HG03354 (cell line): Measurements from ENCODE around the gene MME.
"Not testable (repeated sequence)": the region's sequence is repeated elsewhere in the genome, so short reads cannot be mapped to it uniquely, and the experiment has no call there.

ENCODE experiments used
- ATAC-seq: cut with Tn5 transposase; IDR thresholded peaks from one replicate; pipeline ENCODE4 v1.9.1; 2021; ENCODE audit warnings: mild to moderate bottlenecking; ENCODE audit not compliant: unreplicated experiment, poor library complexity, severe bottlenecking

The MME gene

GRCh38 chr3:155131104-155131503 is 51.0 kb downstream of the MME start:
- ATAC-seq: peak; percentile 78

GRCh38 chr3:155134311-155134710 is 54.2 kb downstream of the MME start:
- not testable (repeated sequence) for ATAC-seq

DNA sequence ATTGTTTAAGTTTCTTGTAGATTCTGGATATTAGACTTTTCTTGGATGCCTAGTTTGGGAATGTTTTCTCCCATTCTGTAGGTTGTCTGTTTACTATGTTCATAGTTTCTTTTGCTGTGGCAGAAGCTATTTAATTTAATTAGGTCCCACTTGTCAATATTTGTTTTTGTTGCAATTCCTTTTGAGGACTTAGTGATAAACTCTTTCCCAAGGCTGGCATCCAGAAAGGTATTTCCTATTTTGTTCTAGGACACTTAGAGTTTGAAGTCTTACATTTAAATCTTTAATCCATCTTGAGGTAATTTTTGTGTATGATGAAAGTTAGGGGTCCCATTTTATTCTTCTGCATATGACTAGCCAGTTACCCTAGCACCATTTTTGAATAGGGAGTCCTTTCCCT is 54.9 kb downstream of the MME start:
- no peak for ATAC-seq

- no peak for ATAC-seq
Observed at GRCh38 chr3:155138677-155139076, 58.6 kb downstream of the MME start.

- ATAC-seq: no peak
Observed at GRCh38 chr3:155147588-155147987, 67.5 kb downstream of the MME start.

- ATAC-seq: no peak
Observed at GRCh38 chr3:155149494-155149893, 69.4 kb downstream of the MME start.

GRCh38 chr3:155153242-155154186 is 73.4 kb downstream of the MME start:
- ATAC-seq: no peak

- no peak for ATAC-seq
Observed at GRCh38 chr3:155154255-155154654, 74.1 kb downstream of the MME start.

GRCh38 chr3:155158346-155159037 is 78.4 kb downstream of the MME start:
- no peak for ATAC-seq

- no peak for ATAC-seq
Observed at GRCh38 chr3:155159301-155159700, 79.2 kb downstream of the MME start.

- no peak for ATAC-seq
Observed at GRCh38 chr3:155161640-155162292, 81.6 kb downstream of the MME start.

DNA sequence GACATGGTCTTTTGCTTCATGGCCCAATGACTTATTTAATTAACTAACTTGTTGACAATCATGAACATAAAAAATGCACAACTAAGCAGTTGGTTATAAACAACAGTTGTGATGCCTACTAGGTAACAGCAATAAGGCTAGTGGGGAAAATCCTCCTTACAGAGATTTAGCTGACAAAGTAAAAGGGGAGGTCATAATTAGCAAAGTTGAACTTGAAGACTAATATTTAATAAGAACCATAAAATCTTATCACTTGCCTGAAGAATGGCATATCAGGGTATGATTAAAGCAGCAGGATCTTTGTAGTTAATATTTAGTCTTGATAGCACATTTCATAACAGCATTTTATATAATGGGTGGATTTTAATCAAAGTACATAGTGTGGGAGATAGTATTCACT is 84.2 kb downstream of the MME start:
- ATAC-seq: no peak

GRCh38 chr3:155166441-155166840 is 86.3 kb downstream of the MME start:
- no peak for ATAC-seq

- no peak for ATAC-seq
Observed at GRCh38 chr3:155169197-155169596, 89.1 kb downstream of the MME start.

GRCh38 chr3:155173771-155174170 is 93.7 kb downstream of the MME start:
- ATAC-seq: no peak

DNA sequence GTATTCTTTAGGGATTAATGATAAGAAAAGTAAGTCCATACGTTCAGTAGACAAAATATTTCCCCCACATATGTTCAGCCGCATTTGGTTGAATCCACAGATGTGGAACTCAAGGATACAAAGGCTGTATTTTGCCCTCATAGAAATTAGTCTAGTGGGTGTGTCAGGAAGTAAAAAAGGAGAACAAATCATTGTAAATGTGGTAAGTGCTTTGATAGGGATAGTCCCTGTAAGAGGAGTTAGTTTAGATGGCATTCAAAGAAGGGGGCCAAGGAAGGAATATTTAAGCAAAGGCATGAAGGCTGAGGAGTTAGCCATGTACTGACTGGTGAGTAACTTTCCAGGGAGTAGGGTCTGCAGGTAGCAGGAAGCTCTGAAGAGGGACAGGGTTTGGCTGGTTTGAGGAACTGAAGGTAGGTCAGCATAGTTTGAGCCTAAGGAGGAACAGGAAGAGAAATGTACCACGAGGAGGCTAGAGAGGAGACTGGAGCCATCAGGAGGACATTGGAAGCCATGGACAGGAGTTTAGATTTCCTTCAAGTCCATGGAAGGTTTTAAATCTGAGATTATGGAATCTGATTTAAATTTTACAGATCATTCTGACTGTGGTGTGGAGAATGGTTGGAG is 98.8 kb downstream of the MME start:
- ATAC-seq: no peak

- no peak for ATAC-seq
Observed at GRCh38 chr3:155179437-155179827, 99.3 kb downstream of the MME start.

DNA sequence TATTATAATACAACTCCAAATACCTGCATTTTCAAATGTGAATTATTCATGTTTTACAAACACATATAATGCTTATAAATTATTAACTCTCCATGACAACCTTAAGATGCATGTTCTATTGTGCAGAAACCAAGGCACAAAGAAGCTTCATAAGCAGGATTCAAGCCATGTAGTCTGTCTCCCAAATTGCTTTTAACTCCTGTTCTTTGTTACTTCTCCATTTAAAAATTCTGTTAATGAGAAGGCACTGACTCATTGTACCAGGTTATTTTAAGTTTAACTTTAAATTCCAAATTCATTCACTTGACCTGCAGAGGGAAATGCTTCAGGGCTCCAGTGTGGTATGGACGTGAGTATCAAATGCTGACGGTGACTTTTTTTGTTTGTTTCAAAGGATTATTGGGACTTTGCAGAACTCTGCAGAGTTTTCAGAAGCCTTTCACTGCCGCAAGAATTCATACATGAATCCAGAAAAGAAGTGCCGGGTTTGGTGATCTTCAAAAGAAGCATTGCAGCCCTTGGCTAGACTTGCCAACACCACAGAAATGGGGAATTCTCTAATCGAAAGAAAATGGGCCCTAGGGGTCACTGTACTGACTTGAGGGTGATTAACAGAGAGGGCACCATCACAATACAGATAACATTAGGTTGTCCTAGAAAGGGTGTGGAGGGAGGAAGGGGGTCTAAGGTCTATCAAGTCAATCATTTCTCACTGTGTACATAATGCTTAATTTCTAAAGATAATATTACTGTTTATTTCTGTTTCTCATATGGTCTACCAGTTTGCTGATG is 100.0 kb downstream of the MME start:
- ATAC-seq: no peak

DNA sequence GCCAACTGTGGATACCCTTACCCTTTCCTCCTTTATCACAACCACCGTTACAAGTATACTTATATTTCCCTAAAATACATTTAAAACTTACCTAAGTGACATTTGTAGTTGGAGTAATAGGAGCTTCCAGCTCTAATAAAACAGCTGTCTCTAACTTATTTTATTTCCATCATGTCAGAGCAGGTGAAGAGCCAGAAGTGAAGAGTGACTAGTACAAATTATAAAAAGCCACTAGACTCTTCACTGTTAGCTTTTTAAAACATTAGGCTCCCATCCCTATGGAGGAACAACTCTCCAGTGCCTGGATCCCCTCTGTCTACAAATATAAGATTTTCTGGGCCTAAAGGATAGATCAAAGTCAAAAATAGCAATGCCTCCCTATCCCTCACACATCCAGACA is 102.3 kb downstream of the MME start:
- no peak for ATAC-seq
